Activated B cell treated with CpG ODN at 0.5 μM for 24 hours (primary cell): Measurements from ENCODE around the gene ASTN2. TPM values are rescaled to one million over a fixed set of nuclear protein-coding genes. Genes with fewer than 3 reads are reported as not detected.

Experiments used
- ATAC-seq: fragments of 200-7000 bp; cut with Tn5 transposase; one replicate; pipeline ENCODE4 v1.10.0; 2021; ENCODE audit warnings: low read depth, mild to moderate bottlenecking, moderate library complexity
- CTCF ChIA-PET: fragments of 350-600 bp; sonication (Branson Sonifier 250); formaldehyde crosslinking; loops from one replicate; lab custom pipeline; 2021; ENCODE audit warnings: antibody characterized with exemption; lab: Charles Lee
- POLR2A ChIA-PET: fragments of 350-600 bp; sonication (Branson Sonifier 250); formaldehyde crosslinking; loops from one replicate; lab custom pipeline; 2021; ENCODE audit warnings: antibody characterized with exemption; lab: Charles Lee
- DNase-seq: peaks from one replicate; pipeline ENCODE4 v3.0.0; 2022
- H3K27ac Mint-ChIP-seq: one replicate; pipeline ENCODE4 v1.8.0; 2020; ENCODE audit warnings: mixed read lengths
- H3K27me3 Mint-ChIP-seq: one replicate; pipeline ENCODE4 v1.8.0; 2021; ENCODE audit warnings: mixed read lengths
- H3K36me3 Mint-ChIP-seq: one replicate; pipeline ENCODE4 v1.8.0; 2021; ENCODE audit warnings: low read depth, mixed read lengths
- H3K4me1 Mint-ChIP-seq: one replicate; pipeline ENCODE4 v1.8.0; 2021; ENCODE audit warnings: mixed read lengths
- H3K4me3 Mint-ChIP-seq: one replicate; pipeline ENCODE4 v1.8.0; 2020; ENCODE audit warnings: mild to moderate bottlenecking, mixed read lengths
- H3K9me3 Mint-ChIP-seq: one replicate; pipeline ENCODE4 v1.8.0; 2020; ENCODE audit warnings: mixed read lengths
- intact Hi-C: fragments of 100-400 bp; cut with micrococcal nuclease; formaldehyde crosslinking; loops from one replicate; pipeline ENCODE4 v1.15.1; 2024
- total RNA-seq: library from RNA; stranded (reverse); gene quantifications from 2 replicates; pipeline ENCODE4 v1.2.3, GENCODE V29; 2022
- TF ChIP-seq, protein P1 (sequence below): fragments of 200-600 bp; IDR thresholded peaks from one replicate; pipeline ENCODE4 v1.8.0; 2022; ENCODE audit warnings: antibody characterized with exemption, mild to moderate bottlenecking

The ASTN2 gene
- total RNA-seq, 1 donor from 2014 or later, result 2.3 TPM

GRCh38 chr9:116800074-116800473 is 614.8 kb downstream of the ASTN2 start:
- Mint-ChIP-seq H3K36me3 (no peaks in the 10 kb centered on the region), H3K4me3 (no peak overlapping the region), H3K27me3 (no peaks in the 10 kb centered on the region), H3K9me3 (no peaks in the 10 kb centered on the region), H3K27ac (no peak overlapping the region), H3K4me1 (peaks cover 6% of the 10 kb centered on the region)
- TF ChIP-seq, protein P1, sequence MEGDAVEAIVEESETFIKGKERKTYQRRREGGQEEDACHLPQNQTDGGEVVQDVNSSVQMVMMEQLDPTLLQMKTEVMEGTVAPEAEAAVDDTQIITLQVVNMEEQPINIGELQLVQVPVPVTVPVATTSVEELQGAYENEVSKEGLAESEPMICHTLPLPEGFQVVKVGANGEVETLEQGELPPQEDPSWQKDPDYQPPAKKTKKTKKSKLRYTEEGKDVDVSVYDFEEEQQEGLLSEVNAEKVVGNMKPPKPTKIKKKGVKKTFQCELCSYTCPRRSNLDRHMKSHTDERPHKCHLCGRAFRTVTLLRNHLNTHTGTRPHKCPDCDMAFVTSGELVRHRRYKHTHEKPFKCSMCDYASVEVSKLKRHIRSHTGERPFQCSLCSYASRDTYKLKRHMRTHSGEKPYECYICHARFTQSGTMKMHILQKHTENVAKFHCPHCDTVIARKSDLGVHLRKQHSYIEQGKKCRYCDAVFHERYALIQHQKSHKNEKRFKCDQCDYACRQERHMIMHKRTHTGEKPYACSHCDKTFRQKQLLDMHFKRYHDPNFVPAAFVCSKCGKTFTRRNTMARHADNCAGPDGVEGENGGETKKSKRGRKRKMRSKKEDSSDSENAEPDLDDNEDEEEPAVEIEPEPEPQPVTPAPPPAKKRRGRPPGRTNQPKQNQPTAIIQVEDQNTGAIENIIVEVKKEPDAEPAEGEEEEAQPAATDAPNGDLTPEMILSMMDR, result no peak
- POLR2A ChIA-PET, result no interaction called here
- CTCF ChIA-PET, result no interaction called here
- ATAC-seq, result no peak
- DNase-seq, result no peak
- intact Hi-C loops, result no loop called here

DNA sequence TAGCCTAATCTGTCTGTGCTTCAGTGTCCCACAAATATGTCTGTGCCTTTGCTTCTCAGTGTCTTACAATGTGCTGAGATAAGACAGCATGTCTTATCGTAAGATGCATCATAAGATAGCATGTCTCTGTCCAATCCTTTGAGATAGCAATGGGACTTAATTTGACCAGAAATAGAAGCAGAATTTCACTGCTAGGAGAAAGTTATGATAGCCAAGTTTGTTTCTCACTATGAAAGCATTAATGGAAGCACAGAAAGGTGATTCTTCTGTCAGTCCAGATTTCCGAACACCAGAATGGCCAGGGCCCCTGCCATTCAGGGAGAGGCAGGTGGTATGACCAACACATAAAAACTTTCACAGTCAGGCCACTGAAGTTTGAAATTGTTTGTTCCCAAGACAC is 616.3 kb downstream of the ASTN2 start:
- ChIA-PET CTCF (no interaction called here), POLR2A (no interaction called here)
- ATAC-seq (no peak), DNase-seq (no peak)
- Mint-ChIP-seq H3K27me3 (no peaks in the 10 kb centered on the region), H3K36me3 (no peaks in the 10 kb centered on the region), H3K9me3 (no peaks in the 10 kb centered on the region), H3K4me3 (no peak overlapping the region), H3K4me1 (peaks cover 6% of the 10 kb centered on the region), H3K27ac (no peak overlapping the region)
- TF ChIP-seq, protein P1, result no peak
- intact Hi-C loops, result no loop called here

DNA sequence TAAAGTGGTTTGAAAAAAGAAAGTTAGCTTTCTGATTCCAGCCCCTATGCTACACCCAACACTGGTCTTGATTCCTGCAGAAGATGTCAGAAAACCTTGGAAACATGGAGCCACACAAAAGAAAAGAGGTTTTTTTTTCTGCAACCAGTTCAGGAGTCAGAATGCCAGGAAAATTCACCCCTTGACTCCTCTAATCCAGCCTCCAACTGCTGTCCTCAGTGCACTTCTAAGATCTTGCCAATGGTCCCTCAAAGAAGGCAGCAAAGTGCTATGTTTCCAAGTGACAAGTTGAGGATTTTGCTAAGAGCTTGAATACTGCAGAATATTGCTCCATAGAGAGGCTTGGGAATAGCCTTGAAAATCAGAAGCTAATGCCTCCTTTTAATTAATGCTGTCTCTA is 617.6 kb downstream of the ASTN2 start:
- H3K36me3 Mint-ChIP-seq, result no peaks in the 10 kb centered on the region
- H3K4me3 Mint-ChIP-seq, result no peak overlapping the region
- H3K9me3 Mint-ChIP-seq, result no peaks in the 10 kb centered on the region
- no peaks in the 10 kb centered on the region for H3K27me3 Mint-ChIP-seq
- H3K27ac Mint-ChIP-seq, result no peak overlapping the region
- H3K4me1 Mint-ChIP-seq, result peaks cover 6% of the 10 kb centered on the region
- no peak for ATAC-seq
- intact Hi-C loops, result no loop called here
- CTCF ChIA-PET, result no interaction called here
- DNase-seq, result no peak
- TF ChIP-seq, protein P1, result no peak
- POLR2A ChIA-PET, result no interaction called here

- no peak overlapping the region for H3K4me3 Mint-ChIP-seq
- TF ChIP-seq, protein P1, result no peak
Measured at GRCh38 chr9:116796669-116797068, 618.2 kb downstream of the ASTN2 start.

GRCh38 chr9:116795821-116796220 is 619.0 kb downstream of the ASTN2 start:
- POLR2A ChIA-PET, result no interaction called here
- TF ChIP-seq, protein P1, result no peak
- DNase-seq (no peak), ATAC-seq (no peak)
- Mint-ChIP-seq H3K27ac (no peak overlapping the region), H3K4me3 (no peak overlapping the region), H3K36me3 (no peaks in the 10 kb centered on the region), H3K9me3 (no peaks in the 10 kb centered on the region), H3K4me1 (peaks cover 2% of the 10 kb centered on the region), H3K27me3 (no peaks in the 10 kb centered on the region)
- CTCF ChIA-PET, result no interaction called here
- intact Hi-C loops, result no loop called here

More at GRCh38 chr9:116796669-116797068, 618.2 kb downstream of the ASTN2 start:
- no peak for ATAC-seq
- H3K4me1 Mint-ChIP-seq, result peaks cover 6% of the 10 kb centered on the region
- ChIA-PET CTCF (no interaction called here), POLR2A (no interaction called here)
- H3K27ac Mint-ChIP-seq, result no peak overlapping the region
- no peaks in the 10 kb centered on the region for H3K9me3 Mint-ChIP-seq
- no peaks in the 10 kb centered on the region for H3K27me3 Mint-ChIP-seq
- intact Hi-C loops, result no loop called here
- H3K36me3 Mint-ChIP-seq, result no peaks in the 10 kb centered on the region
- DNase-seq, result no peak
